ENCODE results near the gene TPM2. TPM values are rescaled to one million over a fixed set of nuclear protein-coding genes. Genes with fewer than 3 reads are reported as not detected.

Gene TPM2
- total RNA-seq, 8 experiments from 2014 or later = 6.1 to 470 (median 68.3) TPM

DNA sequence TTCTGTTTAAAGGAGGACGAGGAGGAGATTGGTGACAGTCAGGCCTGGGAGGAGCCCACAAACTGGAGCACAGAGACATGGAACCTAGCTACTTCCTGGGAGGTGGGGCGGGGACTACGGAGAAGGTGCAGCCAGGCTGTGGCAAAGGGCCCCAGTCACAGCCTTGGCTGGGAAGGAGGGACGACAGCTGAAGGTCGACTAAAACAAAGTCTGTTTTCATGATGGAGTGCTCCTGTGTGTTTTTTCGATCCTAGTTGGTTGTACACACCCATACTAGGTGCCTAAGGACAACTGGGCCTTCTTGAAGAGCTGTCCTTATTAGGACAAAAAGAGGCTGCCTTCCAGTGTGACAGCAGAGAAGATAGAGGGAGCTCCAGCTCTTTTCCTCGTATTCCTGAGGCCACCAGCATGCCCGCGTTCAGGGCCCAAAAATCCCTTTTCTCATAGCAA lies 28.7 kb downstream of the TPM2 start:
- H3K4me1 ChIP-seq (replicated peaks in 1 of 2) = peaks cover 16 to 22% of the 10 kb centered on the region in 2 donors
- in situ Hi-C loops (cut with MboI; ENCODE audit: low pct_unique_long_range_greater_than_20kb in 2 of 9, low sequenced_read_pairs in 9 of 9, unreplicated experiment in 9 of 9) = no loop called here
- WGBS, 10 experiments = 40 to 100% (median 73%) methylated on average over 1 to 9 of the region's 9 CpGs; no CpG with 5 or more reads in 1 of the 10 experiments
- ATAC-seq (replicated peaks in 6 of 8) = no peak
- no peak overlapping the region for H3K4me3 ChIP-seq
- no peak overlapping the region for H3K27ac ChIP-seq

DNA sequence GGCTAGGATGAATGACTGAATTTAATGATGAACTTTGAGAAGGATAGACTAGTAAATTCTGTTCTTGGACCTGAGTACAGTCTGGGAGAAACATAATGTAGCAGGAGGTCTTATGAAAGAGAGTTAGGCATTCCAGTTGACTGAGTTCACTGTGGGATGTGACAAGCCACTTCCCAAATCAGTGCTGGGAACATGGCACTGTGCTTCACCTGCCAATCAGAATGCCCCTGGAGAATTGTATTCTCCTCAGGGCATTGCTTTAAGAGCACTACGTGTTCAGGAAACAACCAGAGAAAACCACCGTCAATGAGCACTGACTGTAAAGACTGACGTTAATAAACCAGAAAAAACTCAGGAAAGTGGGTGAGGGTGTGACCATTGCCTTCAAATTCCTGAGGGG lies 30.4 kb downstream of the TPM2 start:
- in situ Hi-C loops (cut with MboI; ENCODE audit: low pct_unique_long_range_greater_than_20kb in 2 of 9, low sequenced_read_pairs in 9 of 9, unreplicated experiment in 9 of 9) = no loop called here
- ATAC-seq (replicated peaks in 6 of 8) = no peak
- Histone ChIP-seq H3K4me1 (replicated peaks in 1 of 2) (peaks cover 16 to 18% of the 10 kb centered on the region in 2 donors), H3K4me3 (peak overlapping the region; percentile 73 to 87 (median 79)), H3K27ac (no peak overlapping the region)
- 26 to 100% (median 87%) methylated on average over 1 to 3 of the region's 3 CpGs; no CpG with 5 or more reads in 1 of the 10 experiments for WGBS, 10 experiments

DNA sequence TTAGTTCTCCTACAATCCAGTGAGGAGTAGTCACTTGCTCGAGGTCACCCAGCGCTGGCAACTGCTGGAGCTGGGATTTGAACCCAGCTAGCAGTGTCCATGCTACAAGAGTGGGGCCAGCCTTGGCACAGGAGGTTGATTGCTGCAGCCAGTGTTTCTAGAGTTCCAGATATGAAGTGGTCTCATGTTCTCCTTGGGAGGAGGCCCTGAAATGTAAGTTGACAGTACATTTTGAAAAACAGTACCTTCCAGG lies 30.8 kb downstream of the TPM2 start:
- ATAC-seq (replicated peaks in 6 of 8) = peak in 2 of 8 experiments; percentile 5
- WGBS, 10 experiments = 0 to 10% (median 0%) methylated on average over 2 of the region's 2 CpGs; no CpG with 5 or more reads in 6 of the 10 experiments
- in situ Hi-C loops (cut with MboI; ENCODE audit: low pct_unique_long_range_greater_than_20kb in 2 of 9, low sequenced_read_pairs in 9 of 9, unreplicated experiment in 9 of 9) = no loop called here
- H3K4me1 ChIP-seq (replicated peaks in 1 of 2) = peaks cover 16% of the 10 kb centered on the region in 2 donors
- peak overlapping the region; percentile 99 to 100 for H3K27ac ChIP-seq
- H3K4me3 ChIP-seq = peak overlapping the region; percentile 73 to 87 (median 79)

DNA sequence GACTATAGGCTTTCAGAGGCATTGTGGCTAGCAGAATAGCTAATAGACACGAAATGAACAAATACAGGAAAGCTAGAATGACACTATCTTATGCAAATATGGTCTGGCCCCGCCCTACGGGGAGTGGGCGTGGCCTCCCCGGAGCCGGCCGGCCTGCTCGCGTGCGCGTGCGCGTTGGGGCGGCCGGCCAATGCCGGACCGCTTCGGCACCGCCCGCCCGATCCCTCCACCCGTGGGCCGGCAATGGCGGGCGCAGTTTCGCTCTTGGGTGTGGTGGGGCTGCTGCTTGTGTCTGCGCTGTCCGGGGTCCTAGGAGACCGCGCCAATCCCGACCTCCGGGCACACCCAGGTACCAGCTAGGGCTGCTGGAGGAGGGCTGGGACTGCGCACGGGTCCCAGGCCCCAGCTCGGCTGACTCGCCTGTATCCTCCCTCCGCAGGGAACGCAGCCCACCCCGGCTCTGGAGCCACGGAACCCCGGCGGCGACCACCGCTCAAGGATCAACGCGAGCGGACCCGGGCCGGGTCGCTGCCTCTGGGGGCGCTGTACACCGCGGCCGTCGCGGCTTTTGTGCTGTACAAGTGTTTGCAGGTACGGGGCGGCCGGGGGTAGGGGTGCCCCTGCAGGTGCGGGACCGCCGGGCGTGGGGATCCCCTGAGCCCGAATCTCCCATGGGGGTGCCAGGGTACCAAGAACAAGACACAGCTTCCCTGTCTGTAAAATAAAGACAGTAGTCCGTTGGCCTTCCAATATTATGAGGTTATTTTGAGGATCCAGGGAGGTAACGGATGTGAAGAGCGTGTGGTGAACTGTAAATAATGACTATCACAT lies 31.4 kb downstream of the TPM2 start, which contains the start of gene CCDC107:
Gene CCDC107 (plus strand): TSS at position 156 of the 831 bp plus-strand sequence. CDS start 88 bp downstream, at position 244.
- peak; percentile 56 to 78 (median 70) for ATAC-seq (replicated peaks in 6 of 8)
- WGBS, 10 experiments = 0 to 15% (median 0%) methylated on average over 1 to 23 of the region's 67 CpGs; no CpG with 5 or more reads in 1 of the 10 experiments
- in situ Hi-C loops (cut with MboI; ENCODE audit: low pct_unique_long_range_greater_than_20kb in 2 of 9, low sequenced_read_pairs in 9 of 9, unreplicated experiment in 9 of 9) = no loop called here
- Histone ChIP-seq H3K27ac (peak within 1 kb of the TSS; percentile 99 to 100), H3K4me1 (replicated peaks in 1 of 2) (peaks cover 16% of the 10 kb centered on the region in 2 donors), H3K4me3 (peak within 1 kb of the TSS; percentile 73 to 87 (median 79))

DNA sequence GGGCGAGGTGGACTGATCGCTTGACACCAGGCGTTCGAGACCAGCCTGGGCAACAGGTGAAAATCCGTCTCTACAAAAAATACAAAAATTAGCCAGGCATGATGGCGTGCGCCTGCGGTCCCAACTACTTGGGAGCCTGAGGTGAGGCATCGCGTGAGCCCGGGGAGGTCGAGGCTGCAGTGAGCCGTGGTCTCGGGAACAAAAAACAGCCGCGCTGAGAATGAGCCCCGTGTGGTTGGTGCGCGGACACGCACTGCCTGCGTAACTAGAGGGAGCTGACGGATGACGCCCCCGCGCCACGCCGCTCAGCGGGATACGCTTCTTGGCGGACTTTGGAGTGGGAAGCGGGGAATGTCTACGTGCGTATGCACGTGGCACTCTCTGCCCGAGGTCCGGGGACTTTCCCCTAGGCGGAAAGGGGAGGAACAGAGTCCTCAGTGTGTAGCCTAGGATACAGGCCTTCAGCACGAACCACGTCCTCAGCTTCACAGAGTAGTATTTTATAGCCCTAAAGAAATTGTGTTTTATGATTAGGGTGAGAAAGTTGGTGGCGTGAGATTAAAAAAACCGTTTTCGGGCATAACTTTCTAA lies 32.1 kb downstream of the TPM2 start, which contains the start of gene RMRP:
Gene RMRP (minus strand): TSS at position 474 of the 591 bp plus-strand sequence.
- WGBS, 10 experiments = 0 to 5% (median 2%) methylated on average over 3 to 29 of the region's 42 CpGs
- peak; percentile 93 to 94 (median 93) for ATAC-seq (replicated peaks in 6 of 8)
- Histone ChIP-seq H3K27ac (peak within 1 kb of the TSS; percentile 99 to 100), H3K4me1 (replicated peaks in 1 of 2) (peaks cover 16% of the 10 kb centered on the region in 2 donors), H3K4me3 (peak within 1 kb of the TSS; percentile 73 to 87 (median 79))
- in situ Hi-C loops (cut with MboI; ENCODE audit: low pct_unique_long_range_greater_than_20kb in 2 of 9, low sequenced_read_pairs in 9 of 9, unreplicated experiment in 9 of 9) = no loop called here

DNA sequence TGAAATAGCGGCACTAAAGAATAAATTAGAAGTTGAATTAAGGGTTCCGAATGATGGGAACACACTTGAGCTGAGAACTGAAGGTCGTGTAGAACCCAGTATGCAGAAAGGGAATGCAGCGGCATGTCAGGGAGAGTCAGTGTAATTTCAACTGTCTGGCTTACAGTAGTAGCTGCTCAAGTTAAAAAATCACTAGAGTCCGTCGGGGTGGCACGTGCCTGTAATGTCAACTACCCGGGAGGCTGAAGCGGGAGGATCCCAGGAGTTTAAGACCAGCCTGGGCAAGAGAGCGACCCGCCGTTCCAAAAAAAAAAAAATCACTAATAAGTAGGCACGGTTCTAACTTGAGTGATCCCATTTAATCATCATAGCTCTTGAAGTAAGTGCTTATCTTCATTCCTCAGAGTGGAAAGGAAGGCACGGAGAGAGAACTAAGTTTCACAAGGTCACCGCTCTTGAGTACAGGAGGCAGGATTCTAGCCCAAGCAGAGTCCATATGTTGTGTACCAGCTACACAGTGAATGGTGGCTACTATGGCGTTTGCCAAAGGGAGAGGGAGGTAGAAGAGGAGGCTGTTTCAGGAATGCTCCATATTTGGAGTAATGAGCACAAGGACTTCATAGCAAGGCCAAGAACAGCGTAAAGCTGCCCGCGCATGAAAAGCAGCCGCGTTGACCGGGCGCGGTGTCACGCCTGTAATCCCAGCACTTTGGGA lies 32.7 kb downstream of the TPM2 start:
- WGBS, 10 experiments = 13 to 100% (median 71%) methylated on average over 1 to 19 of the region's 25 CpGs
- Histone ChIP-seq H3K4me1 (replicated peaks in 1 of 2) (peaks cover 16% of the 10 kb centered on the region in 2 donors), H3K27ac (peak overlapping the region; percentile 99 to 100), H3K4me3 (peak overlapping the region; percentile 73 to 87 (median 79))
- in situ Hi-C loops (cut with MboI; ENCODE audit: low pct_unique_long_range_greater_than_20kb in 2 of 9, low sequenced_read_pairs in 9 of 9, unreplicated experiment in 9 of 9) = no loop called here
- ATAC-seq (replicated peaks in 6 of 8) = peak in 7 of 8 experiments; percentile 13 to 41 (median 33)

DNA sequence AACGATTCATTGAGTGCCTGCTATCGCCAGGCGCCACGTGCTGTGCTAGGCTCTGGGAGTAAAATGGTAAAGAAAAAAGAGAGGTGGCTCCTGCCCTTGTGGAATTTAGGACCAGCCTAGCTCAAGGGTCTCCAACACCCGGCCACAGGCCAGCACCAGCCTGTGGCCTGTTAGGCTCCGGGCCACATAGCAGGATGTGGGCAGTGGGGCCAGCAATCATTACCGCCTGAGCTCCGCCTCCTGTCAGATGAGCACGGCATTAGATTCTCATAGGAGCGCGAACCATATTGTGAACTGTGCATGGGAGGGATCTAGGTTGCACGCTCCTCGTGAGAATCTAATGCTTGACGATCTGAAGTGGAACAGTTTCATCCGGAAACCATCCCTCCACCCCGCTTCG lies 33.4 kb downstream of the TPM2 start:
- Histone ChIP-seq H3K27ac (peak overlapping the region; percentile 45 to 99), H3K4me3 (no peak overlapping the region), H3K4me1 (replicated peaks in 1 of 2) (peaks cover 16% of the 10 kb centered on the region in 2 donors)
- in situ Hi-C loops (cut with MboI; ENCODE audit: low pct_unique_long_range_greater_than_20kb in 2 of 9, low sequenced_read_pairs in 9 of 9, unreplicated experiment in 9 of 9) = no loop called here
- ATAC-seq (replicated peaks in 6 of 8) = no peak
- WGBS, 10 experiments = 70 to 100% (median 92%) methylated on average over 1 to 14 of the region's 17 CpGs; no CpG with 5 or more reads in 3 of the 10 experiments

DNA sequence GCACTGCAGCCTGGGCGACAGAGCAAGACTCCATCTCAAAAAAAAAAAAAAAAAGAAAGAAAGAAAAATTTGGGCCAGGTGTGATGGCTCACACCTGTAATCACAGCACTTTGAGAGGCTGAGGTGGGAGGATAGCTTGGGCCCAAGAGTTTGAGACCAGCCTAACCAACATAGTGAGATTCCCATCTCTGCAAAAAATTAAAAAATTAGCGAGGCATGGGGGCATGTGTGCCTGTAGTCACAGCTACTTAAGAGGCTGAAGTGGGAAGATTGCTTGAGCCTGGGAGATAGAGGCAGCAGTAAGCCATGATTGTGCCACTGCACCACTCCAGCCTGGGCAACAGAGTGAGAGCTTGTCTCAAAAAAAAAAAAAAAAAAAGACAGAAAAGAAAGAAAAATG lies 36.1 kb downstream of the TPM2 start:
- 33 to 100% (median 83%) methylated on average over 1 to 2 of the region's 2 CpGs; no CpG with 5 or more reads in 3 of the 10 experiments for WGBS, 10 experiments
- in situ Hi-C loops (cut with MboI; ENCODE audit: low pct_unique_long_range_greater_than_20kb in 2 of 9, low sequenced_read_pairs in 9 of 9, unreplicated experiment in 9 of 9) = no loop called here
- no peak overlapping the region for H3K4me3 ChIP-seq
- peaks cover 9 to 10% of the 10 kb centered on the region in 2 donors for H3K4me1 ChIP-seq (replicated peaks in 1 of 2)
- no peak overlapping the region for H3K27ac ChIP-seq
- ATAC-seq (replicated peaks in 6 of 8) = no peak

DNA sequence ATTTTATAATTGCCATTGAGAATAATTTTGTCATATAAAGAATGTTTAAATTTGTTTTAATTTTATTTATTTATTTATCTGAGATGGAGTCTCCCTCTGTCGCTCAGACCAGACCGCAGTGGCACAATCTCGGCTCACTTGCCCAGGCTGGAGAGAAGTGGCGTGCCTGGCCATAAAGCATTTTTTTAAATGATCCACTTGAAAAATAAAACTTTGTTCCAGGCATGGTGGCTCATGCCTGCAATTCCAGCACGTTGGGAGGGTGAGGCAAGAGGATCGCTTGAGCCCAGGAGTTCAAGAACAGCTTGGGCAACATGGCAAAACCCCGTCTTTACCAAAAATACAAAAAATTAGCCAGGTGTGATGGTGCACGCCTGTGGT lies 36.9 kb downstream of the TPM2 start:
- in situ Hi-C loops (cut with MboI; ENCODE audit: low pct_unique_long_range_greater_than_20kb in 2 of 9, low sequenced_read_pairs in 9 of 9, unreplicated experiment in 9 of 9) = no loop called here
- no peak for ATAC-seq (replicated peaks in 6 of 8)
- 21 to 100% (median 87%) methylated on average over 1 to 8 of the region's 8 CpGs; no CpG with 5 or more reads in 1 of the 10 experiments for WGBS, 10 experiments
- Histone ChIP-seq H3K27ac (no peak overlapping the region), H3K4me3 (no peak overlapping the region), H3K4me1 (replicated peaks in 1 of 2) (peaks cover 11 to 12% of the 10 kb centered on the region in 2 donors)

DNA sequence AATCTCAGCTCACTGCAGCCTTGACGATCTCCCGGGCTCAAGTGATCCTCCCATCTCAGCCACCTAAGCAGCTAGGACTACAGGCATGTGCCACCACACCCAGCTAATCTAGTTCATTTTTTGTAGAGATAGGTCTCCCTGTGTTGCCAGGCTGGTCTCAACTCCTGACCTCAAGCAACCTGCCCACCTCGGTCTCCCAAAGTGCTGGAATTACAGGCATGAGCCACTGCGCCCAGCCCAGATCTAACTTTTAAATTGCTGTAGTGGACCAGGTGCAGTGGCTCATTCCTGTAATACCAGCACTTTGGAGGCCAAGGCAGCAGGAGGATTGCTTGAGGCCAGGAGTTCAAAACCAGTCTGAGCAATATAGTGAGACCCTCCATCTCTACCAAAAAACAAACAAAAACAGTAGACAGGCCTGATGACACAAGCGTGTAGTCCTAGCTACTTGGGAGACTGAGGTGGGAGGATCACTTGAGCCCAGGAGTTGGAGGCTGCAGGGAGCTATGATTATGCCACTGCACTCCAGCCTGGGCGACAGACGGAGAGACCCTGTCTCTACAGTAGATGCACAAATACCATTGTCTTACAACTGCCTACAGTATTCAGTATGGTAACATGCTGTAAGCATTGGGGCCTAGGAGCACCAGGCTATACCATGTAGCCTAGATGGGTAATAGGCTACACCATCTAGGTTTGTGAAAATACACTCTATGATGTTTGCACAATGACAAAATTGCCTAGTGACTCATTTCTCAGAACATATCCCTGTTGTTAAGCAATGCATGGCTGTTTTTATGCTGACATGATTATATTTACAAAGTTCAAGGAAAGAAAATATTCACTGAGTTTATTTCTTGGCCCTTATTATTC lies 37.5 kb downstream of the TPM2 start:
- in situ Hi-C loops (cut with MboI; ENCODE audit: low pct_unique_long_range_greater_than_20kb in 2 of 9, low sequenced_read_pairs in 9 of 9, unreplicated experiment in 9 of 9) = no loop called here
- Histone ChIP-seq H3K4me1 (replicated peaks in 1 of 2) (peaks cover 17 to 18% of the 10 kb centered on the region in 2 donors), H3K27ac (no peak overlapping the region), H3K4me3 (no peak overlapping the region)
- ATAC-seq (replicated peaks in 6 of 8) = peak in 1 of 8 experiments; percentile 17
- WGBS, 10 experiments = 58 to 100% (median 84%) methylated on average over 1 to 7 of the region's 7 CpGs; no CpG with 5 or more reads in 1 of the 10 experiments

DNA sequence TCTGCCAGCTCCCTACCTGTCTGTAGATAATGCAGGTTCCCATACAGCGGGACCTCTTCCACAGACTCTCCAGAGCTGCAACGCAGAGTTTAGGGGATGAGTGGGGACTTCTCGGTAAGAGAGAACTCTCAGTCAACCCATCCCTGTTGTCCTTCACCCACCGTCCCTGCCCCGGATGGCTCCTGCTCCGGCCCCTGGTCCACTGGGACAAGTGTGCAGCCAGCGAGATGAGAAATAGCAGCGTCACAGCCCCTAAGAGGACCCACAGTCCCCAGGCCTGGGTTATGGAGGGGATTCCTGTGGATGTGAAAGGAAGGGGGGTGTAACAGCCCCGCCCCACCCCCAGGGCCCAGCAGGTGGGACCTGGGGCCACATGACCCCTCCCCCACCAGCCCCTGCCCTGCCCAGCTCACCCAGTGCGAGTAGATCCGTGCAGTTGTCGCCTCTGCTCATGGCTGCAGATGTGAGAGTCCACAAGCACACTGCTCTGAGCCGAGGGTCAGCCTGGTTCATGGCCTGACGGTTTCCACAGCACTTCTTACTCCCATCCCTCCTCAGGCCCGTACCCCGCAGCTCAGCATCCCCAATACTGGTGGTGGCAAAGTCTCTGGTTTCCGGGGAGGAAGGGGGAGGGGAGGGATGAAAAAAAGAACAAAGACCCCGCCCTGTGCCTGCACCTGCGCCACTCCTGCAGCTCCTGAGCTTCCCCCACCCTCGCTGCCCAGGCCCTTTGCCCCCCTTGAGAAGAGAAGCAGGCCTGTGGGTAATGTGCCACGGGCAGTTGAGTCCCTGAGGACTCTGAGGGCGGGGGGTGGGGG lies 39.2 kb downstream of the TPM2 start, which contains the start of gene SIT1:
Gene SIT1 (minus strand): TSS at position 591 of the 818 bp plus-strand sequence. CDS start 78 bp downstream, at position 513.
- Histone ChIP-seq H3K4me1 (replicated peaks in 1 of 2) (peaks cover 8 to 10% of the 10 kb centered on the region in 2 donors), H3K27ac (no peak within 1 kb of the TSS), H3K4me3 (no peak within 1 kb of the TSS)
- no peak for ATAC-seq (replicated peaks in 6 of 8)
- 50 to 58% methylated on average over 2 to 3 of the region's 22 CpGs; no CpG with 5 or more reads in 8 of the 10 experiments for WGBS, 10 experiments
- in situ Hi-C loops (cut with MboI; ENCODE audit: low pct_unique_long_range_greater_than_20kb in 2 of 9, low sequenced_read_pairs in 9 of 9, unreplicated experiment in 9 of 9) = no loop called here

All from motor neuron (in vitro differentiated cells).